Right atrium auricular region (tissue), 2 donors: ENCODE data around the gene ZMPSTE24. TPM values are rescaled to one million over a fixed set of nuclear protein-coding genes. Genes with fewer than 3 reads are reported as not detected.

ENCODE experiments used
- DNase-seq: peaks from one replicate; pipeline ENCODE4 v3.0.0-alpha.2; 2019; ENCODE audit warnings: low spot score
- H3K27ac ChIP-seq, 2 donors: fragments of 200-600 bp; sonication (generic); 1 replicate in 1 of 2; 2 replicates in 1 of 2; pipeline ENCODE4 v1.5.1; 2016 to 2019
- H3K27me3 ChIP-seq, 2 donors: fragments of 200-600 bp; sonication (generic); one replicate each; pipeline versions ENCODE4 v1.5.1 to v1.6.0; 2017 to 2019
- H3K36me3 ChIP-seq: fragments of 200-600 bp; sonication (generic); one replicate; pipeline ENCODE4 v1.5.1; 2016
- H3K4me1 ChIP-seq, 2 donors: fragments of 200-600 bp; sonication (generic); one replicate each; pipeline versions ENCODE4 v1.5.1 to v1.6.0; 2017 to 2019
- H3K4me3 ChIP-seq, 2 donors: fragments of 200-600 bp; sonication (generic); 1 replicate in 1 of 2; 2 replicates in 1 of 2; pipeline ENCODE4 v1.5.1; 2017 to 2019; ENCODE audit warnings: mild to moderate bottlenecking in 1 of 2, moderate library complexity in 1 of 2
- H3K9me3 ChIP-seq, 2 donors: fragments of 200-600 bp; sonication (generic); one replicate each; pipeline ENCODE4 v1.5.1; 2019
- CTCF ChIP-seq, 2 donors: fragments of 200-600 bp; sonication (generic); IDR thresholded peaks; one replicate each; pipeline ENCODE4 v1.5.1; 2019; ENCODE audit warnings: antibody characterized with exemption in 2 of 2
- total RNA-seq, 2 donors: library from RNA; depleted of rRNA; stranded (reverse); fragments of >200 nt; gene quantifications; one replicate each; pipeline ENCODE4 v1.1.0, GENCODE V29; 2016

The ZMPSTE24 gene
- total RNA-seq, 2 donors from 2014 or later: 23.8 to 43.2 TPM

DNA sequence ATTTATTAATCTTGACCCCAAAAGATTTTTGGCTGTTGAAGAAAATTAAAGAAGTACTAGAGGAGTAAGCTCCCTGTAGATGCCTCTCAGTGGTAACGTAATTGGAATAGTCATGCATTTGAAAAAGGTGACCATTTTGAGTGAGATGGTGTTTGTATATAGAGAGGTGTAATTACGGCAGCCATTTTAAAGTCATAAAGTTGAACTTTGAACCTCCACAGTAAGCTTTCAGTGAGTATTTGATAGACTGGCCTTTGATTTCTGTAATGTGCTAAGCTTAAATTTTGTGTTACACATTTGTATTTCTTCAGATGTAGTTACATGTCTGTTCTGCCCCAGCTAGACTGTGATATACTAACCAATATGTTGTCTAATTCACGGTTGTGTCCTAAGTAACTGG lies 31.8 kb upstream of the ZMPSTE24 start:
- peaks cover 12% of the 10 kb centered on the region for H3K36me3 ChIP-seq
- TF ChIP-seq CTCF (IDR thresholded peaks at IDR 0.05): no peak
- H3K9me3 ChIP-seq: no peaks in the 10 kb centered on the region
- H3K4me1 ChIP-seq: no peaks in the 10 kb centered on the region
- H3K4me3 ChIP-seq: no peak overlapping the region
- no peak overlapping the region for H3K27ac ChIP-seq
- no peak for DNase-seq
- H3K27me3 ChIP-seq: no peaks in the 10 kb centered on the region

- H3K4me3 ChIP-seq: no peak overlapping the region
- H3K4me1 ChIP-seq: no peaks in the 10 kb centered on the region
- no peaks in the 10 kb centered on the region for H3K9me3 ChIP-seq
- peaks cover 70% of the 10 kb centered on the region for H3K36me3 ChIP-seq
- DNase-seq: no peak
- no peak for TF ChIP-seq CTCF (IDR thresholded peaks at IDR 0.05)
- no peak overlapping the region for H3K27ac ChIP-seq
- H3K27me3 ChIP-seq: no peaks in the 10 kb centered on the region
Measured at GRCh38 chr1:40232444-40232843, 25.6 kb upstream of the ZMPSTE24 start.

DNA sequence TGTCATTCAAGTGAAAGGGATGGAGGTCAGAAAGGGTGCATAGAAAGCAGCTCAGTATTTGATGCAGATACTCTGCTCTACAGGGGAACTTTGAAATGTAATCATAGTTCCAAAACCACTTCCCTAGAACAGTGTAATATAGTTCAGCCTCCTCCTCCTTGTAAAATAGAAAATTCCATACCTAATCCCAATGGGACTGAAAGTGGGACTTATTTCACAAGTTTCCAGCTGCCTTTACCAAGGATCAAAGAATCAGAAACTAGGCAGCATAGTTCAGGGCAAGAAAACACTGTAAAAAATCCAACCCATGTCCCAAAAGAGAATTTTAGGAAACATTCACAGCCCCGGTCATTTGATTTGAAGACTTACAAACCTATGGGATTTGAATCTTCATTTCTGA lies 18.4 kb upstream of the ZMPSTE24 start:
- H3K36me3 ChIP-seq: peaks cover 25% of the 10 kb centered on the region
- H3K9me3 ChIP-seq: no peaks in the 10 kb centered on the region
- TF ChIP-seq CTCF (IDR thresholded peaks at IDR 0.05): no peak
- no peak overlapping the region for H3K27ac ChIP-seq
- no peak overlapping the region for H3K4me3 ChIP-seq
- DNase-seq: no peak
- no peaks in the 10 kb centered on the region for H3K27me3 ChIP-seq
- peaks cover 0 to 2% of the 10 kb centered on the region in 2 donors for H3K4me1 ChIP-seq

GRCh38 chr1:40240390-40240789 lies 17.6 kb upstream of the ZMPSTE24 start:
- TF ChIP-seq CTCF (IDR thresholded peaks at IDR 0.05): no peak
- no peak overlapping the region for H3K4me3 ChIP-seq
- peaks cover 19% of the 10 kb centered on the region for H3K36me3 ChIP-seq
- H3K9me3 ChIP-seq: no peaks in the 10 kb centered on the region
- H3K27me3 ChIP-seq: no peaks in the 10 kb centered on the region
- H3K27ac ChIP-seq: no peak overlapping the region
- peaks cover 0 to 5% of the 10 kb centered on the region in 2 donors for H3K4me1 ChIP-seq
- no peak for DNase-seq

DNA sequence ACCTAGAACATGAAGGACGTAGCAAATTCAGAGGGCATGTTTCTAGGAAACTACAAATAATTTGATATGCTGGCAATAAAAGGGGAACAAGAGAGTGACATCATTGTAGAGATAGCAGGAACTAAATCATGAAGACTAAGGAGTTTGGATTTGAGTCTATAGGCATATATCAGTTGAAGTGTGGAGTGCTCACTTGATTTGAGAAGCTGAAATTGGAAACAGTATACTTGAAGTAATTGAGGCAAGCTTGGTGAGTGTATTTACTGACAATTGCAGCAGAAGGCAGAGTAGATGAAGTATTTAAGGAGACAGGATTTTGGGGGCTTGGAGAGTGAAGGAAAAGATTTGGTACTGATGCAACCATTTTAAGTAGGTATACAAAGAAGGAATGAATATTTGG lies 16.7 kb upstream of the ZMPSTE24 start:
- Histone ChIP-seq H3K27me3 (no peaks in the 10 kb centered on the region), H3K4me3 (no peak overlapping the region), H3K4me1 (peaks cover 0 to 5% of the 10 kb centered on the region in 2 donors), H3K27ac (no peak overlapping the region), H3K36me3 (peaks cover 9% of the 10 kb centered on the region), H3K9me3 (no peaks in the 10 kb centered on the region)
- no peak for DNase-seq
- no peak for TF ChIP-seq CTCF (IDR thresholded peaks at IDR 0.05)

DNA sequence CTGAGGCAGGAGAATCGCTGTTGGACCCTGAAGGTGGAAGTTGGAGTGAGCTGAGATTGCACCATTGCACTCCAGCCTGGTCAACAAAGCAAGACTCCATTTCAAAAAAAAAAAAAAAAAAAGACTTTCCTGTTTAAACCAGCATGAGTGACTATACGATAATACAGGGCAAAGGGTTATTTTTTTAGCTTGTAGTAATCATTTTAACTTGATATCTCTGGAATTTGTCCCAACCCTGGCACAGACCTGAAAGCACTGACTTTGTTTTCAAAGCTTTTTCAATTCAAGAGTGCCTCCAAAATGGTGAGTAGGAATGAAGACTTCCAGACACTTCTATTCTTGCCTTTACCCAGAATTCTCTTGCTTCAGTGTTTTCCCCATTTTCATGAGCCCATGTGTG lies 14.7 kb upstream of the ZMPSTE24 start:
- DNase-seq: no peak
- Histone ChIP-seq H3K4me3 (no peak overlapping the region), H3K9me3 (no peaks in the 10 kb centered on the region), H3K4me1 (peaks cover 0 to 5% of the 10 kb centered on the region in 2 donors), H3K27me3 (no peaks in the 10 kb centered on the region), H3K27ac (no peak overlapping the region), H3K36me3 (no peaks in the 10 kb centered on the region)
- no peak for TF ChIP-seq CTCF (IDR thresholded peaks at IDR 0.05)
